A549 (cell line): ENCODE data around the gene RASGRF1. TPM values are rescaled to one million over a fixed set of nuclear protein-coding genes. Genes with fewer than 3 reads are reported as not detected.

Experiments
- ATAC-seq, 2 experiments: fragments of 200-7000 bp in 1 of 2; fragments of >200 bp in 1 of 2; cut with Nextera tagmentation in 1 of 2; cut with Tn5 transposase in 1 of 2; 3 replicates each; pipeline versions ENCODE4 v1.8.0 to v1.9.1; 2018 to 2020; ENCODE audit warnings: mild to moderate bottlenecking in 1 of 2, moderate library complexity in 1 of 2
- CTCF ChIA-PET: fragments of 300-600 bp; sonication (Branson Sonifier 250); formaldehyde crosslinking; extraction: SDS; loops from one replicate; lab custom pipeline; 2021; ENCODE audit warnings: antibody characterized with exemption, inconsistent platforms; lab: Yijun Ruan, JAX
- POLR2A ChIA-PET: fragments of 350-600 bp; formaldehyde crosslinking; extraction: SDS; loops from one replicate; lab custom pipeline; 2021; ENCODE audit warnings: antibody characterized with exemption, inconsistent platforms; lab: Yijun Ruan, JAX
- DNase-seq, 2 experiments: peaks; one replicate each; pipeline versions ENCODE4 v3.0.0 to v3.0.0-alpha.2; 2011 to 2016; ENCODE audit warnings: low read depth in 1 of 2, low spot score in 1 of 2
- FAIRE-seq: peaks from 2 replicates; lab custom pipeline; 2011; peaks lifted over from hg19 to GRCh38; lab: Jason Lieb, UNC
- H3K27ac ChIP-seq, 2 experiments: fragments of >200 bp; sonication (Bioruptor Twin); formaldehyde crosslinking; 3 replicates each; pipeline ENCODE4 v1.5.1; 2016 to 2017
- H3K4me1 ChIP-seq: fragments of >200 bp; sonication (Bioruptor Twin); formaldehyde crosslinking; 3 replicates; pipeline ENCODE4 v1.6.1; 2016
- H3K4me2 ChIP-seq: fragments of >200 bp; sonication (Bioruptor Twin); formaldehyde crosslinking; 3 replicates; pipeline ENCODE4 v1.6.1; 2016
- H3K4me3 ChIP-seq: fragments of >200 bp; sonication (Bioruptor Twin); formaldehyde crosslinking; 3 replicates; pipeline ENCODE4 v1.5.1; 2016
- H3K9me3 ChIP-seq: fragments of >200 bp; sonication (Bioruptor Twin); formaldehyde crosslinking; 3 replicates; pipeline ENCODE4 v1.6.1; 2016
- CHD2 ChIP-seq: fragments of 150-350 bp; IDR thresholded peaks from 2 replicates; pipeline ENCODE4 v1.6.1; 2014; ENCODE audit warnings: low read length; ENCODE audit not compliant: partially characterized antibody
- CHD4 ChIP-seq: fragments of 200-600 bp; sonication (generic); IDR thresholded peaks from 2 replicates; pipeline ENCODE4 v1.6.1; 2016; ENCODE audit warnings: antibody characterized with exemption, mild to moderate bottlenecking, borderline replicate concordance
- EHMT2 ChIP-seq: fragments of 200-600 bp; sonication (generic); IDR thresholded peaks from 2 replicates; pipeline ENCODE4 v1.6.1; 2016; ENCODE audit warnings: antibody characterized with exemption, low read depth, mild to moderate bottlenecking, moderate library complexity
- EP300 ChIP-seq, 2 experiments: fragments of >200 bp; sonication (Bioruptor Twin); formaldehyde crosslinking; IDR thresholded peaks; 2 replicates in 1 of 2; 3 replicates in 1 of 2; pipeline ENCODE4 v1.6.1; 2016 to 2017
- ESRRA ChIP-seq: fragments of 150-350 bp; IDR thresholded peaks from 2 replicates; pipeline ENCODE4 v1.6.1; 2014; ENCODE audit warnings: mild to moderate bottlenecking, low read length, borderline replicate concordance
- FOSB ChIP-seq: fragments of 250-450 bp; sonication (Bioruptor Pico); IDR thresholded peaks from 2 replicates; pipeline ENCODE4 v1.5.0; 2020; ENCODE audit warnings: mild to moderate bottlenecking, moderate library complexity
- GATA3 ChIP-seq: IDR thresholded peaks from 2 replicates; pipeline ENCODE4 v1.6.1; 2012; ENCODE audit warnings: borderline replicate concordance
- HEYL ChIP-seq: fragments of 250-450 bp; sonication (Bioruptor Pico); IDR thresholded peaks from 2 replicates; pipeline ENCODE4 v1.8.0; 2021; ENCODE audit warnings: mild to moderate bottlenecking, moderate library complexity
- JUN ChIP-seq, 2 experiments: fragments of >200 bp; sonication (Bioruptor Twin); formaldehyde crosslinking; IDR thresholded peaks; 2 replicates in 1 of 2; 3 replicates in 1 of 2; pipeline ENCODE4 v1.6.1; 2016 to 2017
- JUNB ChIP-seq: fragments of >200 bp; sonication (Bioruptor Twin); formaldehyde crosslinking; IDR thresholded peaks from 2 replicates; pipeline ENCODE4 v1.6.1; 2016
- KDM1A ChIP-seq: fragments of 200-600 bp; sonication (generic); IDR thresholded peaks from 2 replicates; pipeline ENCODE4 v1.6.1; 2016; ENCODE audit warnings: low read depth, mild to moderate bottlenecking
- KDM5A ChIP-seq: fragments of 200-600 bp; sonication (generic); IDR thresholded peaks from 2 replicates; pipeline ENCODE4 v1.6.1; 2016; ENCODE audit warnings: antibody characterized with exemption, mild to moderate bottlenecking
- POLR2A ChIP-seq: IDR thresholded peaks from 2 replicates; pipeline ENCODE4 v1.6.1; 2012; ENCODE audit warnings: mild to moderate bottlenecking, low read length
- RFX5 ChIP-seq: fragments of 450-650 bp; IDR thresholded peaks from 2 replicates; pipeline ENCODE4 v1.7.1; 2014; ENCODE audit warnings: antibody characterized with exemption, mild to moderate bottlenecking, moderate library complexity
- RNF2 ChIP-seq: fragments of 200-600 bp; sonication (generic); IDR thresholded peaks from 2 replicates; pipeline ENCODE4 v1.6.1; 2016; ENCODE audit warnings: low read depth, mild to moderate bottlenecking, antibody characterized with exemption, moderate library complexity, borderline replicate concordance
- SMC3 ChIP-seq: fragments of >200 bp; sonication (Bioruptor Twin); formaldehyde crosslinking; IDR thresholded peaks from 3 replicates; pipeline ENCODE4 v1.6.1; 2018; ENCODE audit warnings: inconsistent platforms
- SREBF2 ChIP-seq: fragments of 450-650 bp; IDR thresholded peaks from 2 replicates; pipeline ENCODE4 v1.6.1; 2014; ENCODE audit warnings: mild to moderate bottlenecking, moderate library complexity
- TP53 ChIP-seq: fragments of 250-450 bp; sonication (Bioruptor Pico); IDR thresholded peaks from 2 replicates; pipeline ENCODE4 v1.5.0; 2021; ENCODE audit warnings: mild to moderate bottlenecking, moderate library complexity
- ZFP36 ChIP-seq: fragments of 450-650 bp; IDR thresholded peaks from 2 replicates; pipeline ENCODE4 v1.6.1; 2014; ENCODE audit warnings: borderline replicate concordance; ENCODE audit not compliant: partially characterized antibody
- ZSCAN20 ChIP-seq: fragments of 250-450 bp; sonication (Bioruptor Pico); IDR thresholded peaks from 2 replicates; pipeline ENCODE4 v1.8.0; 2022; ENCODE audit warnings: mild to moderate bottlenecking, moderate library complexity
- WGBS: methylation state at CpG from one replicate; pipeline ENCODE4 v1.1.6; 2017; ENCODE audit errors: missing lambda C conversion rate; 5-methylcytosine and 5-hydroxymethylcytosine counted together
- polyA plus RNA-seq, 4 experiments: library from polyadenylated mRNA; depleted of rRNA in 3 of 4; stranded (reverse); fragments of >200 nt; fragmentation: RNase III in 1 of 4; extraction: RNeasy Plus Mini Kit Qiagen cat#74134 plus additional on column Dnase treatment in 1 of 4; gene quantifications; 2 replicates in 3 of 4; 3 replicates in 1 of 4; pipeline ENCODE4 v1.2.3, GENCODE V29; 2011 to 2017
- TF ChIP-seq, protein P1 (sequence below): fragments of >200 bp; sonication (Bioruptor Twin); formaldehyde crosslinking; IDR thresholded peaks from 3 replicates; pipeline ENCODE4 v1.5.1; 2016
- TF ChIP-seq, protein P2 (sequence below): fragments of 150-350 bp; IDR thresholded peaks from 2 replicates; pipeline ENCODE4 v1.6.1; 2014; ENCODE audit warnings: low read depth, mild to moderate bottlenecking, low read length
- TF ChIP-seq, protein P3 (sequence below): fragments of 250-450 bp; sonication (Bioruptor Pico); IDR thresholded peaks from 2 replicates; pipeline ENCODE4 v1.5.0; 2021; ENCODE audit warnings: mild to moderate bottlenecking, moderate library complexity, borderline replicate concordance
- TF ChIP-seq, protein P4 (sequence below): fragments of >200 bp; sonication (Bioruptor Twin); formaldehyde crosslinking; IDR thresholded peaks from 3 replicates; pipeline ENCODE4 v1.6.1; 2016
- TF ChIP-seq, protein P5 (sequence below): IDR thresholded peaks from 2 replicates; pipeline ENCODE4 v1.6.1; 2012
- TF ChIP-seq, protein P6 (sequence below): IDR thresholded peaks from 2 replicates; pipeline ENCODE4 v1.6.1; 2012; ENCODE audit warnings: low read depth, borderline replicate concordance

The RASGRF1 gene
- polyA plus RNA-seq, 2 of the 4 experiments (the other 2 are of a cell fraction): 0.13 to 0.21 TPM

DNA sequence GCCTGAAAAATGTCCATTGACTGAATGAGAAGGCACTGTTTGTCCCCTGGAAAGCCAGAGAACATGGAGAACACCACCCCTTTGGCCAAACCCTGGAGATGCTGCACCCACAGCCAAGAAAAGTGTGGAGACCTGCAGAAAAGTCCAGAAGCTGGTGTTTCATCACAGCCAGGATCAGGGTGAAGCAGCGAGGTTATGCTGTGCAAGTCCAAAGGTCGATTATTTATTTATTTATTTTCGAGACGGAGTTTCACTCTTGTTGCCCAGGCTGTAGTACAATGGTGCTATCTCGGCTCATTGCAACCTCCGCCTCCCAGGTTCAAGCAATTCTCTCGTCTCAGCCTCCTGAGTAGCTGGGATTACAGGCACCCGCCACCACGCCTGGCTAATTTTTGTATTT is 140.2 kb downstream of the RASGRF1 start:
- ATAC-seq (no peak), FAIRE-seq (no peak), DNase-seq (no peak)
- ChIA-PET CTCF (interaction anchor here (0.5 to 2.0 kb wide), 4 partner anchors 9 to 41 kb away, joined by 3 to 5 read pairs (median 4); no protein-coding TSS in a partner anchor), POLR2A (interaction anchor here (0.6 kb wide), 1 partner anchor 26 kb away, joined by 3 read pairs; no protein-coding TSS in a partner anchor)
- Histone ChIP-seq H3K9me3 (no peaks in the 10 kb centered on the region), H3K4me1 (peaks cover 20% of the 10 kb centered on the region), H3K27ac (no peak overlapping the region), H3K4me2 (no peak overlapping the region), H3K4me3 (no peak overlapping the region)
- no peak for TF ChIP-seq ZSCAN20 (CRISPR knock-in tag)
- TF ChIP-seq JUN (IDR thresholded peaks at IDR 0.05): no peak
- no peak for TF ChIP-seq ZFP36
- TF ChIP-seq, protein P1, sequence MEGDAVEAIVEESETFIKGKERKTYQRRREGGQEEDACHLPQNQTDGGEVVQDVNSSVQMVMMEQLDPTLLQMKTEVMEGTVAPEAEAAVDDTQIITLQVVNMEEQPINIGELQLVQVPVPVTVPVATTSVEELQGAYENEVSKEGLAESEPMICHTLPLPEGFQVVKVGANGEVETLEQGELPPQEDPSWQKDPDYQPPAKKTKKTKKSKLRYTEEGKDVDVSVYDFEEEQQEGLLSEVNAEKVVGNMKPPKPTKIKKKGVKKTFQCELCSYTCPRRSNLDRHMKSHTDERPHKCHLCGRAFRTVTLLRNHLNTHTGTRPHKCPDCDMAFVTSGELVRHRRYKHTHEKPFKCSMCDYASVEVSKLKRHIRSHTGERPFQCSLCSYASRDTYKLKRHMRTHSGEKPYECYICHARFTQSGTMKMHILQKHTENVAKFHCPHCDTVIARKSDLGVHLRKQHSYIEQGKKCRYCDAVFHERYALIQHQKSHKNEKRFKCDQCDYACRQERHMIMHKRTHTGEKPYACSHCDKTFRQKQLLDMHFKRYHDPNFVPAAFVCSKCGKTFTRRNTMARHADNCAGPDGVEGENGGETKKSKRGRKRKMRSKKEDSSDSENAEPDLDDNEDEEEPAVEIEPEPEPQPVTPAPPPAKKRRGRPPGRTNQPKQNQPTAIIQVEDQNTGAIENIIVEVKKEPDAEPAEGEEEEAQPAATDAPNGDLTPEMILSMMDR: no peak
- TF ChIP-seq JUNB: no peak
- TF ChIP-seq, protein P2, sequence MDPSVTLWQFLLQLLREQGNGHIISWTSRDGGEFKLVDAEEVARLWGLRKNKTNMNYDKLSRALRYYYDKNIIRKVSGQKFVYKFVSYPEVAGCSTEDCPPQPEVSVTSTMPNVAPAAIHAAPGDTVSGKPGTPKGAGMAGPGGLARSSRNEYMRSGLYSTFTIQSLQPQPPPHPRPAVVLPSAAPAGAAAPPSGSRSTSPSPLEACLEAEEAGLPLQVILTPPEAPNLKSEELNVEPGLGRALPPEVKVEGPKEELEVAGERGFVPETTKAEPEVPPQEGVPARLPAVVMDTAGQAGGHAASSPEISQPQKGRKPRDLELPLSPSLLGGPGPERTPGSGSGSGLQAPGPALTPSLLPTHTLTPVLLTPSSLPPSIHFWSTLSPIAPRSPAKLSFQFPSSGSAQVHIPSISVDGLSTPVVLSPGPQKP: no peak
- TF ChIP-seq EHMT2: no peak
- no peak for TF ChIP-seq SMC3
- TF ChIP-seq GATA3: no peak
- TF ChIP-seq HEYL (CRISPR knock-in tag): no peak
- no peak for TF ChIP-seq EP300 (IDR thresholded peaks at IDR 0.05)
- no peak for TF ChIP-seq KDM5A
- WGBS: 70% methylated on average over 9 of the region's 9 CpGs

DNA sequence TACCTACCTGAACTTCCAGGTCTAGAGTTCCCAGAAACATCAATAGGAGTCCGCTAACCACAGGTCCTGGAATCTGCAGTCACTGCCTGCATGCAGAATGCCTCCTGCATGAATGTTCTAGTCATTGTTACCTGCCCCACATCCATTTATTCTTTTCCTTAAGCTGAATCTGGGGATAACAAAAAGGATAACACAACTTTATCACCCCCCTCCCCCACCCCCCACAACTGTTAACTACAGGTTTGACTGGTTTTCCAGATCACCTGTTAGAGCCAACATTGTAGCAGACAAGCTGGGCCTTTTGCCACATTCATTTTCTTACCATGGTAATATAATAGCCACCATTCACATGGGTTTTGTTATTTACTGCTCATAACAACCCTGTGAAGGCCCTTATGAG is 141.1 kb downstream of the RASGRF1 start:
- POLR2A ChIA-PET: no interaction called here
- Histone ChIP-seq H3K4me2 (no peak overlapping the region), H3K9me3 (no peaks in the 10 kb centered on the region), H3K4me1 (peaks cover 23% of the 10 kb centered on the region), H3K27ac (no peak overlapping the region), H3K4me3 (no peak overlapping the region)
- CTCF ChIA-PET: interaction anchor here (0.6 to 2.0 kb wide), 4 partner anchors 9 to 257 kb away, joined by 3 to 5 read pairs (median 4); no protein-coding TSS in a partner anchor
- DNase-seq: no peak
- no peak for ATAC-seq
- WGBS: 0% methylated on average over 1 of the region's 1 CpG
- no peak for TF ChIP-seq CHD2
- TF ChIP-seq, protein P3, sequence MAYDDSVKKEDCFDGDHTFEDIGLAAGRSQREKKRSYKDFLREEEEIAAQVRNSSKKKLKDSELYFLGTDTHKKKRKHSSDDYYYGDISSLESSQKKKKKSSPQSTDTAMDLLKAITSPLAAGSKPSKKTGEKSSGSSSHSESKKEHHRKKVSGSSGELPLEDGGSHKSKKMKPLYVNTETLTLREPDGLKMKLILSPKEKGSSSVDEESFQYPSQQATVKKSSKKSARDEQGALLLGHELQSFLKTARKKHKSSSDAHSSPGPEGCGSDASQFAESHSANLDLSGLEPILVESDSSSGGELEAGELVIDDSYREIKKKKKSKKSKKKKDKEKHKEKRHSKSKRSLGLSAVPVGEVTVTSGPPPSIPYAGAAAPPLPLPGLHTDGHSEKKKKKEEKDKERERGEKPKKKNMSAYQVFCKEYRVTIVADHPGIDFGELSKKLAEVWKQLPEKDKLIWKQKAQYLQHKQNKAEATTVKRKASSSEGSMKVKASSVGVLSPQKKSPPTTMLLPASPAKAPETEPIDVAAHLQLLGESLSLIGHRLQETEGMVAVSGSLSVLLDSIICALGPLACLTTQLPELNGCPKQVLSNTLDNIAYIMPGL (CRISPR knock-in tag): no peak
- no peak for TF ChIP-seq ESRRA
- no peak for FAIRE-seq

DNA sequence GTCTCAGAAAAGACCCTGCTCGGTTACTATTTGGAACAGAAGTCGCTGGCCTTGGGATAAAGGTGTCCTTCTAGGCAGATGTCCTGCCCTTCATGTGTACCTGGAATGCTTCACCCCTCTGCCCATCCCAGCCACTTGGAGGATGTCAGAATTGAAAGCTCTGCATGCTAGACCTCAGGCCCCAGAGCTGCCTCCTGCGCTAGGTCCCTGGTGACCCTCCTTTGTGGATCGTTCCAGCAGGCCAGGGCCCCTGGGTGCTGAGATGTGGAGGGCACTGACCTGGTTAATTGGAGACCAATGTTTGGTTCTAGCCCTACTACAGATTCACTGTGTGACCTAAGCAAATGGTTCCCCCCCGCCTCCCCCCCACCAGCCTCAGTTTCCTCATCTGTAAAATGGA is 143.1 kb downstream of the RASGRF1 start:
- CTCF ChIA-PET: interaction anchor here (0.9 to 3.3 kb wide), 3 partner anchors 9 to 60 kb away, joined by 3 to 13 read pairs (median 3); no protein-coding TSS in a partner anchor
- peaks cover 30% of the 10 kb centered on the region for H3K4me1 ChIP-seq
- no peak for FAIRE-seq

More for the DNA sequence above, 143.1 kb downstream of the RASGRF1 start:
- DNase-seq: no peak
- POLR2A ChIA-PET: no interaction called here
- H3K9me3 ChIP-seq: no peaks in the 10 kb centered on the region
- TF ChIP-seq FOSB (CRISPR knock-in tag) (no peak), POLR2A (no peak), CHD4 (no peak), KDM1A (no peak), TP53 (CRISPR knock-in tag) (no peak), SREBF2 (no peak), RFX5 (no peak), RNF2 (no peak), CHD2 (no peak), ESRRA (no peak), JUNB (no peak)
- TF ChIP-seq, protein P4, sequence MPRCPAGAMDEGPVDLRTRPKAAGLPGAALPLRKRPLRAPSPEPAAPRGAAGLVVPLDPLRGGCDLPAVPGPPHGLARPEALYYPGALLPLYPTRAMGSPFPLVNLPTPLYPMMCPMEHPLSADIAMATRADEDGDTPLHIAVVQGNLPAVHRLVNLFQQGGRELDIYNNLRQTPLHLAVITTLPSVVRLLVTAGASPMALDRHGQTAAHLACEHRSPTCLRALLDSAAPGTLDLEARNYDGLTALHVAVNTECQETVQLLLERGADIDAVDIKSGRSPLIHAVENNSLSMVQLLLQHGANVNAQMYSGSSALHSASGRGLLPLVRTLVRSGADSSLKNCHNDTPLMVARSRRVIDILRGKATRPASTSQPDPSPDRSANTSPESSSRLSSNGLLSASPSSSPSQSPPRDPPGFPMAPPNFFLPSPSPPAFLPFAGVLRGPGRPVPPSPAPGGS: no peak
- TF ChIP-seq, protein P5, sequence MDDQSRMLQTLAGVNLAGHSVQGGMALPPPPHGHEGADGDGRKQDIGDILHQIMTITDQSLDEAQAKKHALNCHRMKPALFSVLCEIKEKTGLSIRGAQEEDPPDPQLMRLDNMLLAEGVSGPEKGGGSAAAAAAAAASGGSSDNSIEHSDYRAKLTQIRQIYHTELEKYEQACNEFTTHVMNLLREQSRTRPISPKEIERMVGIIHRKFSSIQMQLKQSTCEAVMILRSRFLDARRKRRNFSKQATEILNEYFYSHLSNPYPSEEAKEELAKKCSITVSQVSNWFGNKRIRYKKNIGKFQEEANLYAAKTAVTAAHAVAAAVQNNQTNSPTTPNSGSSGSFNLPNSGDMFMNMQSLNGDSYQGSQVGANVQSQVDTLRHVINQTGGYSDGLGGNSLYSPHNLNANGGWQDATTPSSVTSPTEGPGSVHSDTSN: no peak
- TF ChIP-seq, protein P6, sequence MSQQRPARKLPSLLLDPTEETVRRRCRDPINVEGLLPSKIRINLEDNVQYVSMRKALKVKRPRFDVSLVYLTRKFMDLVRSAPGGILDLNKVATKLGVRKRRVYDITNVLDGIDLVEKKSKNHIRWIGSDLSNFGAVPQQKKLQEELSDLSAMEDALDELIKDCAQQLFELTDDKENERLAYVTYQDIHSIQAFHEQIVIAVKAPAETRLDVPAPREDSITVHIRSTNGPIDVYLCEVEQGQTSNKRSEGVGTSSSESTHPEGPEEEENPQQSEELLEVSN: no peak
- TF ChIP-seq, all 56 proteins: peak for 0
- 75% methylated on average over 5 of the region's 5 CpGs for WGBS
- no peak overlapping the region for H3K4me3 ChIP-seq
- H3K4me2 ChIP-seq: no peak overlapping the region
- no peak overlapping the region for H3K27ac ChIP-seq
- ATAC-seq: no peak
